Measurements from ENCODE around the gene NAV3. TPM values are rescaled to one million over a fixed set of nuclear protein-coding genes. Genes with fewer than 3 reads are reported as not detected.

Gene NAV3
- total and polyA plus RNA-seq, 10 donors: 0.74 to 111 (median 40.4) TPM

DNA sequence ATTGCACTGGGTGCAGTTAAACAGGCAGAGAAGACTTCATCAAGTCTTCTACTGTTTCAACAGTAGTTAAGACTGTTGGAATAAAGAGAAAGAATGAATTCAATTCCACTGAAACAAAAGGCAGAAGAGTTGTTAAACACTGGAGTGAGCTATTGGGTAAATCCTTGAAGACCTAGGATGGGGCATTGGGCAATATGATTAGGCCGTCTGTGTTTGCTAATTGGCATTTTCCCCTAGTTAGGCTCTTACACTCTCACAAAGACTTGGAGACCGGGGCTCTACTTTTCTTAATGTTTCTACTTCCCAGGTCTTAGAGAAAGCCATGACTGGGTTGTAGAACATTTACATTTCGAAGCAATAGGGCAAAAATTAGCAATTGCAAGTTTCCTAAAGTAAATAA is 402.1 kb downstream of the NAV3 start:
- WGBS, 5 donors: 75 to 84% (median 77%) methylated on average over 3 of the region's 3 CpGs
- H3K4me3 ChIP-seq: no peak overlapping the region
- H3K27ac ChIP-seq: no peak overlapping the region
- TF ChIP-seq CTCF (IDR thresholded peaks at IDR 0.05 in 8 of 11, conservative IDR thresholded peaks at IDR 0.05 in 3 of 11): no peak
- TF ChIP-seq POLR2AphosphoS5 (IDR thresholded peaks at IDR 0.05): no peak
- TF ChIP-seq POLR2A (IDR thresholded peaks at IDR 0.05): no peak
- no peak for DNase-seq
- peaks cover 0 to 9% (median 0%) of the 10 kb centered on the region in 6 donors for H3K4me1 ChIP-seq
- H3K27me3 ChIP-seq (replicated peaks in 1 of 7): no peaks in the 10 kb centered on the region
- H3K9me3 ChIP-seq: peaks cover 0 to 3% (median 0%) of the 10 kb centered on the region in 8 donors
- intact Hi-C loops (cut with DNase I; ENCODE audit: low total_unique reads): no loop called here
- no peaks in the 10 kb centered on the region for H3K36me3 ChIP-seq

DNA sequence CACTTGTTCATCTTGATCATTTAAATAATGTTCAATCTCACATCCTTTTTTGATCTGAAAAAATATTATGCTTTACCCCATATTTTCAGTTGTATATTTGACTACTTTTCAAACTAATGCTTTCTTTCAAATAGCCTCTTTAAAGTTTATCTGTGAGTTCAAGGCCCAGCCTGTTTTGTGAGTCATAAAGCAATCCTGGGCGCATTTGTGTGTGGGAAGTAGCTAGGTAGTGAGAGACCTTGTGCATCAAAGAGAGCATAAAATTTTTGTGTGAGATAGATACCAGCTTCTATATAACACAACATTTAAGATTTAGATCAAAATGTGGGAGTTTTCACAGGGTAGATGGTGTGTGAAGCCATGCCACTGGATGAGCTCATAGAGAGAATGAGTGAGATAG is 405.6 kb downstream of the NAV3 start:
- intact Hi-C loops (cut with DNase I; ENCODE audit: low total_unique reads): no loop called here
- no peaks in the 10 kb centered on the region for H3K4me1 ChIP-seq
- no peak overlapping the region for H3K4me3 ChIP-seq
- no peak for DNase-seq
- H3K27ac ChIP-seq: no peak overlapping the region
- H3K27me3 ChIP-seq (replicated peaks in 1 of 7): no peaks in the 10 kb centered on the region
- TF ChIP-seq POLR2A (IDR thresholded peaks at IDR 0.05): no peak
- TF ChIP-seq POLR2AphosphoS5 (IDR thresholded peaks at IDR 0.05): no peak
- no peak for TF ChIP-seq CTCF (IDR thresholded peaks at IDR 0.05 in 8 of 11, conservative IDR thresholded peaks at IDR 0.05 in 3 of 11)
- no peaks in the 10 kb centered on the region for H3K36me3 ChIP-seq
- H3K9me3 ChIP-seq: no peaks in the 10 kb centered on the region
- 61 to 71% (median 67%) methylated on average over 1 of the region's 1 CpG for WGBS, 5 donors

DNA sequence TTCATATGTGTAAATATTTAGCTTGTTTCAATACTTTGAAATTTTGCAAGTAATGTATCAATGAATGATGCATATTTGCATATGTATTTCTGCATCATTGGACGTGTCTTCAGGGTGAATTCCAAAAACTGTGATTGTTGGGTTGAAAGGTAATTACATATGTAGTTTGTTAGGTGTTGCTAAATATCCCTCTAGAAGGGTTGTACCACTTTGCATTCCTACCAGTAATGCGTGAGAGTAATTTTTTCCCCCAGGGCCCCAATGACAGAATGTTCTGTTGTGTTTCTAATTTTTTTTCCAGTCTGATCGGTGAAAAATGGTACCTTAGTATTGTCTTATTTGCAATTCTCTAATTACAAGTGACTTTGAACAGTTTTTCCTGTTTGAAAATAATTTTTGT is 408.9 kb downstream of the NAV3 start:
- DNase-seq: no peak
- Histone ChIP-seq H3K4me3 (no peak overlapping the region), H3K9me3 (no peaks in the 10 kb centered on the region), H3K36me3 (no peaks in the 10 kb centered on the region), H3K4me1 (no peaks in the 10 kb centered on the region), H3K27ac (no peak overlapping the region), H3K27me3 (replicated peaks in 1 of 7) (no peaks in the 10 kb centered on the region)
- 62 to 91% (median 83%) methylated on average over 3 of the region's 3 CpGs for WGBS, 5 donors
- TF ChIP-seq POLR2AphosphoS5 (IDR thresholded peaks at IDR 0.05): no peak
- no peak for TF ChIP-seq POLR2A (IDR thresholded peaks at IDR 0.05)
- no peak for TF ChIP-seq CTCF (IDR thresholded peaks at IDR 0.05 in 8 of 11, conservative IDR thresholded peaks at IDR 0.05 in 3 of 11)
- intact Hi-C loops (cut with DNase I; ENCODE audit: low total_unique reads): no loop called here

DNA sequence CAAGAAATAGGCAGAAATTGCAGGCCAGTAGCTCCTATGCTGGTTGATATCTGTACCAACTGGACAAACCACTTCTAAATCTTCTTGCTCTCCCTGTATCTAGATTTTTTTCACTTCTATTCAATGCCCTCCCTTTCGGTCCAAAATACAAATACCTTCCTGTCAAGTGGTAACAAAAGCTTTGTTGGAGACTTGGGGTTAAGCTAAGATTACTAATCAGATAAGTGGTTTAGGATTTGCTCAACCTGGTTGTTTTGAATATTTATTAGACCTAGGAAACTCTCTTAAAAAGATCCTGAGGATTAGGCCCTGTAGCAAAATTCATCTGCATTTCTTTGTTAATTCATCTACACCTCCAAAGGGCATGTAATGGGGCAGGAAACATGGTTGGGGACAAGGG is 410.1 kb downstream of the NAV3 start:
- DNase-seq: no peak
- intact Hi-C loops (cut with DNase I; ENCODE audit: low total_unique reads): no loop called here
- no peak for TF ChIP-seq POLR2AphosphoS5 (IDR thresholded peaks at IDR 0.05)
- TF ChIP-seq POLR2A (IDR thresholded peaks at IDR 0.05): no peak
- TF ChIP-seq CTCF (IDR thresholded peaks at IDR 0.05 in 8 of 11, conservative IDR thresholded peaks at IDR 0.05 in 3 of 11): no peak
- no peaks in the 10 kb centered on the region for H3K36me3 ChIP-seq
- H3K4me3 ChIP-seq: no peak overlapping the region
- H3K27me3 ChIP-seq (replicated peaks in 1 of 7): no peaks in the 10 kb centered on the region
- no peaks in the 10 kb centered on the region for H3K9me3 ChIP-seq
- H3K27ac ChIP-seq: no peak overlapping the region
- WGBS, 5 donors: 44 to 70% (median 67%) methylated on average over 1 of the region's 1 CpG
- H3K4me1 ChIP-seq: no peaks in the 10 kb centered on the region

All from spleen (tissue), 11 donors.